DND-41 (cell line): ENCODE data around the gene MECP2.

Source experiments
- ATAC-seq: fragments of 200-7000 bp; cut with Tn5 transposase; 3 replicates; pipeline ENCODE4 v1.9.1; 2021; ENCODE audit warnings: low read depth; ENCODE audit not compliant: insufficient read depth
- DNase-seq: peaks from one replicate; pipeline ENCODE4 v3.0.0-alpha.2; 2020
- H2AFZ ChIP-seq: 2 replicates; pipeline ENCODE4 v1.6.0; 2012; ENCODE audit warnings: low read depth, low read length
- H3K27ac ChIP-seq: 2 replicates; pipeline ENCODE4 v1.5.1; 2012; ENCODE audit warnings: low read length, inconsistent platforms
- H3K27me3 ChIP-seq: fragments of 200-600 bp; sonication (generic); 2 replicates; pipeline ENCODE4 v1.6.0; 2012; ENCODE audit warnings: low read length, mild to moderate bottlenecking, inconsistent platforms; ENCODE audit not compliant: insufficient read depth, poor library complexity
- H3K36me3 ChIP-seq: 2 replicates; pipeline ENCODE4 v1.5.1; 2012; ENCODE audit warnings: low read length, inconsistent platforms; ENCODE audit not compliant: insufficient read depth
- H3K4me1 ChIP-seq: 2 replicates; pipeline ENCODE4 v1.5.1; 2012; ENCODE audit warnings: mild to moderate bottlenecking, low read length; ENCODE audit not compliant: insufficient read depth
- H3K4me2 ChIP-seq: 2 replicates; pipeline ENCODE4 v1.6.0; 2012; ENCODE audit warnings: mild to moderate bottlenecking, moderate library complexity, low read length, inconsistent platforms; ENCODE audit not compliant: insufficient read depth
- H3K4me3 ChIP-seq, 2 experiments: fragments of 200-600 bp in 1 of 2; shearing (Covaris generic) in 1 of 2; 2 replicates each; pipeline ENCODE4 v1.5.1; 2012 to 2016; ENCODE audit warnings: inconsistent platforms in 2 of 2, low read length in 2 of 2, mild to moderate bottlenecking in 2 of 2, low read depth in 1 of 2, moderate library complexity in 1 of 2
- H3K79me2 ChIP-seq: 2 replicates; pipeline ENCODE4 v1.6.0; 2012; ENCODE audit warnings: low read length, inconsistent platforms; ENCODE audit not compliant: insufficient read depth
- H3K9ac ChIP-seq: 2 replicates; pipeline ENCODE4 v1.6.0; 2012; ENCODE audit warnings: low read depth, mild to moderate bottlenecking, inconsistent platforms, low read length, moderate library complexity
- H3K9me3 ChIP-seq: 2 replicates; pipeline ENCODE4 v1.5.1; 2012; ENCODE audit warnings: low read length, moderate library complexity, mild to moderate bottlenecking, inconsistent platforms; ENCODE audit not compliant: insufficient read depth, severe bottlenecking
- H4K20me1 ChIP-seq: 2 replicates; pipeline ENCODE4 v1.6.0; 2012; ENCODE audit warnings: low read length; ENCODE audit not compliant: insufficient read depth
- CTCF ChIP-seq: IDR thresholded peaks from 2 replicates; pipeline ENCODE4 v1.5.1; 2012; ENCODE audit warnings: borderline replicate concordance, low read length, moderate library complexity, mild to moderate bottlenecking; ENCODE audit not compliant: poor library complexity, severe bottlenecking; ENCODE audit errors: extremely low read depth
- EZH2 ChIP-seq: IDR thresholded peaks from 3 replicates; pipeline ENCODE4 v1.6.1; 2012; ENCODE audit warnings: borderline replicate concordance, low read depth, mild to moderate bottlenecking, moderate library complexity, low read length, inconsistent platforms; ENCODE audit not compliant: severe bottlenecking

Gene MECP2

GRCh38 chrX:153989973-153990655 is 107.4 kb downstream of the MECP2 start:
- Histone ChIP-seq H3K79me2 (no peaks in the 10 kb centered on the region), H3K9me3 (no peaks in the 10 kb centered on the region), H2AFZ (no peak overlapping the region), H3K27me3 (no peaks in the 10 kb centered on the region), H3K36me3 (no peaks in the 10 kb centered on the region), H4K20me1 (no peaks in the 10 kb centered on the region), H3K9ac (no peak overlapping the region), H3K4me1 (no peaks in the 10 kb centered on the region), H3K4me2 (no peak overlapping the region), H3K27ac (no peak overlapping the region), H3K4me3 (no peak overlapping the region)
- no peak for DNase-seq
- no peak for ATAC-seq
- TF ChIP-seq EZH2: no peak
- no peak for TF ChIP-seq CTCF

- H3K27ac ChIP-seq: no peak overlapping the region
- H3K4me1 ChIP-seq: no peaks in the 10 kb centered on the region; the same call in 1 of the 2 replicates
- no peak overlapping the region for H3K4me2 ChIP-seq
- H3K9me3 ChIP-seq: no peaks in the 10 kb centered on the region
- TF ChIP-seq CTCF (no peak), EZH2 (no peak)
- H4K20me1 ChIP-seq: no peaks in the 10 kb centered on the region
- ATAC-seq (no peak), DNase-seq (no peak)
- no peaks in the 10 kb centered on the region for H3K79me2 ChIP-seq
- no peak overlapping the region for H3K9ac ChIP-seq
- no peaks in the 10 kb centered on the region; the same call in 1 of the 2 replicates for H3K36me3 ChIP-seq
- H3K27me3 ChIP-seq: no peaks in the 10 kb centered on the region
- no peak overlapping the region for H3K4me3 ChIP-seq
- no peak overlapping the region for H2AFZ ChIP-seq
These were observed 109.0 kb downstream of the MECP2 start for GRCh38 chrX:153988493-153988892.

GRCh38 chrX:153984351-153985178 is 113.0 kb downstream of the MECP2 start:
- Histone ChIP-seq H3K36me3 (peaks cover 9% of the 10 kb centered on the region), H3K79me2 (peaks cover 12% of the 10 kb centered on the region), H2AFZ (no peak overlapping the region), H3K27ac (no peak overlapping the region), H3K4me1 (peaks cover 31% of the 10 kb centered on the region), H3K9ac (no peak overlapping the region), H3K4me3 (no peak overlapping the region), H3K27me3 (no peaks in the 10 kb centered on the region), H3K9me3 (no peaks in the 10 kb centered on the region), H3K4me2 (no peak overlapping the region), H4K20me1 (no peaks in the 10 kb centered on the region)
- ATAC-seq: peak; percentile 10; the same call in 1 of the 3 replicates
- no peak for TF ChIP-seq CTCF
- TF ChIP-seq EZH2: no peak
- peak; percentile 57 for DNase-seq
